Measurements from ENCODE around the gene RP2.

The RP2 gene

DNA sequence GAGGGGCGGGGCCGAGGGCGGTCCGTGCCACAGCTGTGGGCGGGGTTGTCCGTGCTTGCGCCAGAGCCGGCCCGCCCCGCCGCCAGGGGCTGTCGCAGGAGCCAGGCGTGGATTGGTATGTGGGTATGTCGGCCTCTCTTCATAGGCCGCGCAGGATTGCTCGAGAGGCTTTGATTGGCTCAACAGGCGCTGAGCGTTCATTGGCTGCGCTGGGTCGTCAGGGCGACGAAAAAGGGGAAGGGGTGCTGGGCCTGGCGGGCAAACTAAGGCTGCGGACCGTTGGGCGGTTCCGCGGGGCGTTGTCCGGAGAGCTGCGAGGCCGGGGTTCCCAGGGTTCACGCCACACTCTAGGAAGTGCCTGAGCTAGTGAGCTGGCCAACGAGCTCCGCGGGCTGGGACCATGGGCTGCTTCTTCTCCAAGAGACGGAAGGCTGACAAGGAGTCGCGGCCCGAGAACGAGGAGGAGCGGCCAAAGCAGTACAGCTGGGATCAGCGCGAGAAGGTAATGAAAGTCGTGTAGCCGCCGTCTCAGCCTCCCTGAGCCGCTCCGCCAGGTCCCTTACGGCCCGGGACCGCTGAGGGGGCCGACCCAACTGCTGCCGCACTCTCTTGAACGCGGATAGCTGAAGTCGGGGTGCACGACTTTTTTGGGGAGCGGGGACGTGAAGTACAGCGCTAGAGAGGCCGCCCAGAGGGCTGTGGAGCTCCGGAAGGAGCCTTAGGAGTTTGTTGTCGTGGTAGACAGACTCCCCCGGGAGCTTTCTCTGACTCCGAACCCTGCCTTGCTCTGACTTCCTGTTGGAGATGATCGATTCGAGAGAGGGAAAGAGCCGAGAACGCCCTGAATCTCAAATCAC, at the start of gene RP2:
Gene RP2, plus strand, starts transcription at position 343 of the 857 bp plus-strand sequence. Its CDS starts 58 bp downstream, at position 401.
- DNase-seq = peak; percentile 86

DNA sequence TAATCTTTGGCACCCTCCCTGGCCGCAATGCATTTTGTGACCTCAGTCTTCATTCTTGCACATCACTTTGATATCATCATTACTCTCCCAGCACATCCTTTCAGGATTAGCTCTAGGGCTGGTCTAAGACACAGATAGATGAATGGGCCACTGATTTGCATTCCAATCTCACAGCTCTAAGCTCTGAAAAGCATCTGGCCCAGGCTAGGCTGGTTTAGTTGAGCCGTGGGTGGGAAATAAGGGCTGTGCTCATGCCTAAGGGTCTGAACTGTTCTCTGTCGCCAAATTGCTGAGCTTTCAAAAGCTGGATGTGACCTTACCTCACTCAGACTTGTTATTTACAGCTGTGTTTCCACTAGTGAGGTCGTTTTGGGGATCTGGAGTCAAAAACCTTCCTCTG, 47.9 kb upstream of the RP2 start:
- DNase-seq = no peak

DNA sequence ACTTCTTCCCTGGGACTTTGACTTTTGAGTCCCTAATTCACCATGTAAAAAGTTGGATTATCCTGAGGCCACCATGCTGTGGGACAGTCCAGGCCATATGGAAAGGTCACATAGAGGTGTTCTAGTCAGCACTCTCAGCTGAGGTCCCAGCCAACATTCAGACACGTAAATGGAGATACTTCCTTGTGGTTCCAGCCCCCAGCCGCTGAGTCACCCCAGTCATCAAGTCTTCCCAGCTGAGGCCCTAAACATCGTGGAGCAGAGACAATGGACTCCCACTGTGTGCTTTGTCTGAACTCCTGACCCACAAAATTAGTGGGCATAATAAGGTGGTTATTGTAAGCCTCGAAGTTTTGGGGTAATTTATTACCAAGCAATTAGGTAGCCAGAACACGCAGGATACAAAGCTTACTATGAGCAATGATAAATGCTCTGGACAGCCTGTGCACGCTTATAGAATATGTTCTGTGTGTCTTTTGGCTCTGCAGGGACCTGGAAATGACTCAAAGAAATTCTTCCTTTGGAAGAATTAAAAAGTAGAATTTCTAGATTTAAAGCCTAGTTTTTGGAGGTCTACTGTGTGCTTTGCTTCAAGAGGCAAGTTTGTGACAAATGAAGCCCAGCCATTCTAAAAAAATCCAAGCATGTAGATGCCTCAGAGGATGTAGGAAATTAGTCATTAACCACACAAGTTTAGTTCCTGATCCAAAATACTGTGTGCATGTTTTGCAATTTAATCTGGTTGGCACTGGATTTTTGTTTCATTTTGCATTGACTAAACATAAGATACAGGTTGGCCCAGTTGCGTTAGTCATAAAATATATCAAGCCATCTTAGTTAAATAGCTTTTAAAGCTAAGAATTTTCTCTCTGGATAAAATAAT, 44.7 kb upstream of the RP2 start:
- DNase-seq = no peak

DNA sequence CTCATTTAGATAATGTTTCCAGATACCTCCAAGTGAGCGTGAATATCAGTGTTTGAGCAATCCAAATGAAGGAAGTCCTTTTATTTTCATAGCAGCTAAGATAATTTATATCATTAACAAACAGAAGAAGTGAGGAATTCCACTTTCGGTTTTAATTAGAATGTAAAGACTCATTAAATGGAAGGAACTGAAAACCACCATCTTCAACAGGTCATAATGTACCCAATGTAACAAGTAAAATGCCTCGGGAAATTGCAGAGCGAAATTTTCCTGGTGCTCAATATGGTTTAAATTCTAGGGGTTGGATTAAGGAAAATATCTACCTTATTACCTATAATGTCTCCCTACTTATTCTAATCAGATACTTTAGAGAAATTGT, 44.0 kb upstream of the RP2 start:
- DNase-seq = no peak

DNA sequence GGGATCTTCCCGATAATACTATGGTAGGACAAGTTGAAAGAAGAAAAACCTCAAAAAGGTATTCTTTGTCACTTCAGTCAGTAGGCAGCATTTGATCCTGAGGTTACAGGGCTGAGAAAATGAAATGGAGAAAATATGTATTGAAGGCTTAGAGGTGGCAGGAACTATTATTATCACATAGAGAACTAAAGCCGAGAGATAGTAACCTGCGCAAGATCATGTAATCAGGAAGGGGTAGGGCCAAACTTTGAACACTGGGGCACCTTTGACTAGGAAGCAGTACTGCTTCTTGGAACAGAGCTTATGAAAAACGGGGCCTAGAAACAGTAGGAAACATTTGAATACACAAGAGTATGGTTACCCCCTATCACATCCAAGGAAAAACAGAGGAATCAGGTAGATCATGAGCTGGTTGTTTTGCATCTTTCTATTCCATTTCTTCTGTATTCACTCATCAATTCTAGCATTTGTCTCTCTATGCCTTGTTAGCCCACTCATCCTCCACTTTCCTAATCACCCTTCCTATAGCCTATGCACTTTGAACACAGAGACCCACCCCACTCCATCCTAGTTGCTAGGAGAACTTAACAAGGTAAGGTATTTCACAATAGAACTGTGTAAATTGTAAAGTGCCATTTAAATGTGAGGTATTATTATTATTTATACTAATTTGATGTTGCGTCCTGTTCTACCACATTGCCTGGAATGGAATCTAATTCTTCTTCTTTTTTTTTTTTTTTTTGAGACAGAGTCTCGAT, 43.3 kb upstream of the RP2 start:
- no peak for DNase-seq

DNA sequence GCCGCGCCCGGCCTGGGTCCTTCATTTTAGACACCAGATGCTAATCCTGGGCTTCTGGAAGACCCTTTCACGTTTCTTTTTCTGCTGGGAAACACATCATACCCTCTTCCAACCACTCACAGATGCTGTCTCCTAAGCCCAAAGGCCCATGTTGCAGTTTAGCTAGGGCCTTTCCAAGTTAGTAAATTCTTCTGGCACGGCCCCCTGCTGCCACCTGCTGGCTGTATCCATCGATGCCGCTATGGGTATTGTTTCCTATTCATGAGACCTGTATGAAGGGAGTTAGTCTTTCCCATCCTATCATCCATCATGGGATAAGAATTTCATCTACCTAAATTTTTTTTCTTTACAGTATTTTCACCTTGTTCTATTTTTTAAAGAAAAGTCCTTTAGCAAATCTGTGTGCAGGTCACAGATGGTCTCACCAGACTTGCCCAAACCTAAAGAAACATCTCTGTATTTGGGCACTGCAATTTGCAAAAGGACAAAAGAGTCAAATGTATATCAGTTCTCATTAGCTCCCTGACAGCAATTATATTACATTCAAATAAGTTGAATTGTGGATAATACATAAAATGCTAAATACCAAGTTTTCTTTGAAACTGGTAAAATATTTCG, 40.2 kb upstream of the RP2 start:
- no peak for DNase-seq

DNA sequence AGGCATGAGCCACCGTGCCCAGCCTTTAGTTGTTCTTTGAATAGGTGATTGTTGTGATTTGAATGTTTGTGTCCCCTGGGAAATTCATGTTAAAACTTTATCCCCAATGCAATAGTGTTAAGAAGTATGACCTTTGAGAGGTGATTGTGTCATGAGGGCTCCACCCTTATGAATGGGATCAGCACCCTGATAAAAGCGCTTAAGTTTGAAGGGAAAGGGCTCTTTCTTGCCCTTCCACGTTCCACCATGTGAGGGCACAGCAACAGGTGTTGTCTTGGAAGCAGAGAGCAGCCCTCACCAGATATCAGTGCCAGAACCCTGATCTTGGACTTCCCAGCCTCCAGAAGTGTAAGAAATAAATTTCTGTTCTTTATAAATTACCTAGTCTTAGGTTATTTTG, 33.7 kb upstream of the RP2 start:
- no peak for DNase-seq

DNA sequence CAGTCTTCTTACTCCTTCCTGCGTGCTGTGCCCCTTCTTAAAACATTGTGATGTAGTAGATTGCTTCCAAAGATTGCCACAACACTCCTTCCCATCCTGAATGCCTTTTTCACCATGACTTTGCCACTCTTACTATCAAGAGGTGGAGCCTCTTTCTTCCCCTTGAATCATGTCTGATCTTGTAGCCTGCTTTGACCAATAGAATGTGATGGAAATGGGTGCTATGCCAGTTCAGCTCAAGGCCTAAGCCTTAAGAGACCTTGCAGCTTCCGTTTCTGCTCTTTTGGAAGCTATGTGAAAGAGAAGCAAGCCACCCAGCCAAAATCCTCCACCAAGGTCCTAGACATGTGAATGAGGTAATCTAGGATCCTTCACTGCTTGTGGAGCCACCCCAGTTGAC, 31.6 kb upstream of the RP2 start:
- DNase-seq = no peak

DNA sequence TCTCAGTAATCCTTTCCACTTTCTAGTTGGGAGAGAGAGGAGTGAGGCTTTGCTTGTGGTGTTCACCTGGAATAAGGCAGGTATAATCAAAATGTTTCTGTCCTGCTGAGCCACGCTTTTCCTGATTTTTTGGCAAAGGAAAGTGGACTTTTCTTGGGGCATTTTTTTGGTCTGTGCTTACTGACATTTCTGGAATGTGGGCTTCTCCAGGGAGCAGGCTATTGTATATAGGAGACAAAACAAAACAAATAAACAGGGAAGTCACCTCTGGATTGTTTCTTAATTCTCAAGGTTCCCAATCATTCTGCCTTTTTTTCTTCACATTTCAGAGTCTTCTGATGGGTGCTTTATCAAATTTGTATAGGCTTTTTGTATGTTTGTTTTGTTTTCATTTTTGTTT, 25.7 kb upstream of the RP2 start:
- DNase-seq = no peak

DNA sequence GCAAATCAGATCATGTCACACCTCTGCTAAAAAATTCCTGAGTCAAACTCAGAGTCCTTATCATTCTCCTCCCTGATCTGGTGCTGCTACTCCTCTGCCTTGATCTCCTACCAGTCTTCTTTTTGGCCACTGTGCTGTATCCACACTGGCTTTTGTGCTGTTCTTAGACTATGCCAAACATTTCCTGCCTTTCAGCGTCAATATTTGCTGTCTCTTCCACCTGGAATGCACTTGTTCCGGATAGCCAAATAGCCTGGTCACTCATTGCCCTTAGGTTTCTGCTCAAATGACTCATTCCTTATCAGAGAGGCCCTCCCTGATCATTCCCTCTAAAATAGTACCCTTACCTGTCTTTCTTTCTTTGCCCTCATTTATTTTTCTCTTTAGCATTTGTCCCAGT, 24.4 kb upstream of the RP2 start:
- DNase-seq = no peak

DNA sequence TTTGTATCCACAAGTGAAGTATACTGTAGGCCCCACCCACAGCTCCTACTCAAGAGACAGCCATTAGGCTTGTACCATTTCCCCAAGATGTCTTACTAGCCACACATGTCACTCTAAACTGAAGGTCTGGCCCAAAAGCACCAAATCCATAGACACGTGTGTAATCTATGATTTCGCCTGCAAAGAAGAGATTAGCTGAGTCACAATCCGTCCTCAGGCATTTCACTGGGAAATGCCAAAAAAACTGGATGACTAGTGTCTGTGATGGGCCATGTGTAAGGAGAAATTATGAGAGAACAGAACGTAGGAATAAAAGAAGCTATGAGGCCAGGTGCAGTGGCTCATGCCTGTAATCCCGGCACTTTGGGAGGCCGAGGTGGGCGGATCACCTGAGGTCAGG, 21.9 kb upstream of the RP2 start:
- DNase-seq = no peak

DNA sequence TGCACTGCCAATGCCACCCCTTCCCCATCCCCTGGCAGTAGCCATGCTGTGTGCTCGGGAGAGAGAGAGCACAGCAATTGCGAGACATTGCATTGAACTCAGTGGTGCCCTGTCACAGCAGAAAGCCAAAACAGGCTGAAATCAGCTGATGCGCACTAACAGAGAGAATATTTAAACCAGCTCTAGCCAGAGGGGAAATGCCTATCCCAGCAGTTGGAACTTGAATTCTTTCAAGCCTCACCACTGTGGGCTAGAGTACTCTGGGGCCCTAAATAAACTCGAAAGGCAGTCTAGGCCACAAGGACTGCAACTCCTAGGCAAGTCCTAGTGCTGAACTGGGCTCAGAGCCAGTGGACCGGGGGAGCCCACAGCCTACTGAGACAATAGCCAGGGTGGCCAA, 17.7 kb upstream of the RP2 start:
- no peak for DNase-seq

DNA sequence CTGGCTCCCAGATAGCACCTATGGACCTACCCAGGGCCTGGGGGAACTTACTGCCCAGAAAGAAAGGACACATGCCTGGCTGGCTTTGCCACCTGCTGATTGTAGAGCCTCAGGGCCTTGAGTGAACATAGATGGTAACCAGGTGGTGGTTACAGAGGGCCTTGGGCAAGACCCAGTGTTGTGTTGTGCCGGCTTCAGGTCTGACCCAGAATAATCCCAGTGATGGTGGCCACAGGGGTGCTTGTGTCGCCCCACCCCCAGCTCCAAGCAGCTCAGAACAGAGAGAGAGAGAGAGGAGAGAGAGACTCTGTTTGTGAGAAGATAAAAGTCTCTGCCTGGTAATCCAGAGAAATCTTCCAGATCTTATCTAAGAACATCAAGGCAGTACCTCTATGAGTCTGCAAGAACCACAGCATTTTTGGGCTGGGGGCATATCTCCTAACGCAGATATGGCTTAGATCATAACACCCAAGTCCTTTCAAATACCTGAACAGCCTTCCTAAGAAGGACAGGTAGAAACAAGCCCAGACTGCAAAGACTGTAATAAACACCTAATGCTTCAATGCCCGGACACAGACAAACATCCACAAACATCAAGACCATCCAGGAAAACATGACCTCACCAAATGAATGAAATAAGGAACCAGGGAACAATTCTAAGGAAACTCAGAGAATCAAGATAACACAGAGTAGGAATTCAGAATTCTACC, 16.3 kb upstream of the RP2 start:
- DNase-seq = no peak

DNA sequence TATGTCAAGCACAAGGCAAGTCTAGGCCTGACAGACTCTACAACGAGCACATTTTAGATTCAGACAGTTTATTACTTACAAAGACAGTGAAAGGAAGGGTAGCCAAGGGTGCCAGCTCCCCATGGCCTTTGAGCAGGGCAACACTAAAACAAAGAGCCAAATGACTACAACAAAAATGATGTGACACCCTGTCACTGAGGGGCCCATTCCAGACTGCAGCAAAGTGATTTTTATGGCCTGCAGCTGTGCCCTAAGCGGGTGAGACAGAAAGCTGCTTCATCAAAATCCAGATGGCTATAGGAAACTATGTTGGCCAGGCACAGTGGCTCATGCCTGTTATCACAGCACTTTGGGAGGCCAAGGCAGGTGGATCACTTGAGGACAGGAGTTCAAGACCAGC, 13.4 kb upstream of the RP2 start:
- no peak for DNase-seq

DNA sequence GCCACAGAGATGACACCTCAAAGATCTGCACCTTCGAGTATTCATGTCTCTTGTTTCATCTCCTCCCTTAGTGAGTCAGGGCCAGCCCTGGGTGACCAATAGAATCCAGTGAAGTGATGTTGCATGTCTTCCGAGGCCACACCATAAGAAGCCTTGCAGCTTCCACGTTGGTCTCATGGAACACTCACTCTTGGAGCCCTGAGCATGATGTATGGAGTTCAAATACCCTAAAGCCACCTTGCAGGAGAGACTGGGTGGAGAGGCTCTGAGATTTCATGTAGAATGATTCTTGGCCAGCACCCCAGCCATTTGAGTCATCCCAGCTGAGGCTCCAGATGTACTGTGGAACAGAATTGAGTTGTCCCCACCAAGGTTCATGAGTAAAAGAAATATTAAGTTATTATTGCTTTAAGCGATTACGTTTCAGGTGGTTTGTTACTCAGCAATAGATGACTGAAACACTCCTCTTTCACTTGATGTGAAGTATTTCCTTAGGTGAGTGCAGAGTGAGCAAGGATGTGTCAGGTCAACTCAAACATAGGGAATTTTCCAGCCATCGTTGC, 5.0 kb upstream of the RP2 start:
- DNase-seq = no peak

DNA sequence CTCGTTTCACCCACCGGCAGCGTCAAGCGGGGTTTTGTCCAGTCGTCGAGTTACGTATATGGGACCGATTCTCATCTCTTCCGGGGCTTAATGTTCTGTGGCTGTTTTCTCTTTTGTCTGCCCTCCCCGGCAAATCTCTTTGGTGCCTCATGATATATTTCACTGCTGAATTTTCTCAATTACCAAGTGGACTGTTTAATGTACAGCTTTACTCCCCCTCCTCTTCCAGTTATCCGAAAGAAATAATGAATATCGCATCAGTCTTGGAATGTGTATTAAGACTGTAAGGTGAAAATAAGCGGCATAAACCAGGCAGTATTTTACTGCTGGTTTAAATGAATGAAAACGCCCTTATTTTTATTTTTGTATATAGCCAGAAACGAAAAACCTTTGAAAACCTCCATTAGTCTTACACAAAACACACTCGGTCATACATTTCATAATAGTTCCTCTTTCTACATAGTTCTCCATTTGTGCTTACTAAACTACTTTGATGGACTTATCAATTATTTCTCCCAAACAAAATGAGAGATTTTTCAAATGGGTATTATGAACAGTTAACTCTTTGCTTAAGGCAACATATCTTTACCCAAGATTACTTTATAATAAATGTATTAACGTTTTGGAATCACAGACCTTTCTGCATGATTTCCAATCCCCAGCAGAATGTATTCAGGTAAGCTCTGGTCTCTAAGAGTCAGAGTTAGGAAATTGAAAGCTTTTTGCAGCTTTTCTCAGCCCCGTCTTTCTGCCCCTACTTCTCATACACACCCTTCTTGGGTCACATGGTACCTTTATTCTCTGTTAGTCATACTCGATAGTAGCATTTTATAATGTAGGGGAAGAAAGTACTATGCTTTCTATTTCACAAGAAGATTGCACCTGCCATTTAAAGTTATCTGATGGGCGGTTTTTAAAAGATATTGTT, 979 bp downstream of the RP2 start:
- no peak for DNase-seq

DNA sequence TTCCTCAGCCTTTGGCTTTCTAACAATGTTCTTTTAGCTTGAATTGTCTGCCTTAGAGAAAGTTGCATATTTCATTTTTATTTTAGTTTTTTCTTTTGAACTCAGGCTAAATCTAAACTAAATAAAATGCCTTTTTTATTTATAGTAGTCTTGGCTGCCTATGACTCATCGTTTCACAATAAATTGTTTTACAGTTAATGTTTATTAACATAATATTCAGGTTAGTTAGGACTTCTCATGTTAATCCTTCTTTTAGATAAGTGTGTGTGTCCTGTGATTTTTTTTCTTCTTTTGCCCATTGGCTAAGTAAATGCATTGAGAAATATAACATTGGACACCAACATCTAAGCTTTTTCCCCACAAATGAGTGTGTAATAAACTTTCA, 1.6 kb downstream of the RP2 start:
- no peak for DNase-seq

DNA sequence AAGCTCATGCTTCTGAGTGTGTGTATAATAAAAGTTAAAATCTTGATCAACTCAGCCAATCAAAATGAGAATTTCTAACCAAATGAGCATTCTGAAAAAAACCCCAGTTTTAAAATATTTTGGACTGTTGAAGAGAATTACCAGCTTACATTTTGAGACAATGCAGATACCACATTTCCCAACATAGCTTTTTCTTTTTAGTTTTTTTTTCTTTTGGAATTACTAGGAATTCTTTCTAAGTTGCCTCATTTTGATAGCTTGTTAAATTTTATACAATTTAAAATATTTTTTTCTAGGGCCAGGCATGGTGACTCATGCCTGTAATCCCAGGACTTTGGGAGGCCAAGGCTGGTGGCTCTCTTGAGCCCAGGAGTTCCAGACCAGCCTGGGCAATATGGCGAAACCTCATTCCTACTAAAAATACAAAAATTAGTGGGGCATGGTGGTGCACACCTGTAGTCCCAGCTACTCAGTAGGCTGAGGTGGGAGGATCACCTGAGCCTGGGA, 2.2 kb downstream of the RP2 start:
- DNase-seq = no peak

DNA sequence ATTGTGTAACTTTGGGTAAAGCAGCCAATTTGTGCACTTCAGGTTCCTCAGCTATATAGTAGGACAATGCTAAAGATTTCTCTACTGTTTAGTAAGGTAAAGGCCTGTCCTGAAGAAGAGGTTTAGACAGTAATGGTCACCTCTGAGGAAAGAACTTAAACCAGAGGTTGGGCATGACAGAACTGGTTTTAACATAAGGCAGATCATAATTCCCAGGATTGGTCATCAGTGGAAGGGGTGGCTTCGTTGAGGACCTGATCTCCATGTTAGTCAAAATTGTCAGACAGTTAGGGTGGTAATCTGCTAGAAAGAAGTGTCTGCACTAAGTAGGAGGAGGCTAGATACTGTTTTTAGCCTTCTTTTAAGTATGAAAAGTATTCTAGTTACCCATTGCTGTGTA, 4.1 kb downstream of the RP2 start:
- no peak for DNase-seq

DNA sequence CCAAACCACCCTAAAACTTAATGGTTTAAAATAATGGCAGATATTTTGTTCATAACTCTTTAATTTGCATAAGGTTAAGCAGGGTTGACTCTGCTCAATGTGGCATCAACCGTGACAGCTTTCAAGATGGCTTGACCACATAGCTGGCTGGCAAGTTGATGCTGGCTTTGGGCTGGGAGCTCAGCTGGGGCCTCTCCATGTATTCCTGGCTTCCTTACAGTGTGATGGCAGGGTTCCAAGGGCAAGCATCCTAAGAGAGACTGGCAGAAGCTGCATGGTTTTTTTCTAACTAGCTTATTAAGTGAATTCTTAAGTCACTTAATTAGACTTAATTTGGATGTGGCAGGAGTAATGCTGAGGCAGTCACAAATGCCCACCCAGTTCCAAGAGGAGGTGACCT, 4.5 kb downstream of the RP2 start:
- no peak for DNase-seq

DNA sequence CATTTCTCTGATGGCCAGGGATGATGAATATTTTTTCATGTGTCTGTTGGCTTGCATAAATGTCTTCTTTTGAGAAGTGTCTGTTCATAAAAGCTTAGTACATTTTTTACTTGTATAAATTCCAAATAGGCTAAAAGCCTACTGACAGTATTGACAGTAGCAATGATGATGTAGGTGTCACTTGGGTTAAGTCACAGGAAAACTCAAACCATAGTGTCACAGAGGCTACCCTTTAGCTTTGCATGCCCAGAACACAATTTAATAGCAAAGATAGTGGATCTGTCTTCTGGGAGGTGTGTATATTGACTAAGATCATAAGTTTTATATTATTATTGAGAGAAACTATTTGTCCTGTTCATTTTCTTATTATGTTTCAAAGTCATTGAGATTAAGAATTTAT, 8.1 kb downstream of the RP2 start:
- no peak for DNase-seq

Measured in NCI-H2171 (cell line).